Hepatocyte (in vitro differentiated cells): ENCODE measurements around the gene UBL5. TPM values are rescaled to one million over a fixed set of nuclear protein-coding genes. Genes with fewer than 3 reads are reported as not detected.

Experiments
- DNase-seq: peaks from one replicate; pipeline ENCODE4 v3.0.0-alpha.2; 2016; ENCODE audit warnings: low spot score
- H2AFZ ChIP-seq: fragments of 200-600 bp; sonication (generic); 2 replicates; pipeline ENCODE4 v1.6.0; 2016; ENCODE audit warnings: antibody characterized with exemption, mild to moderate bottlenecking
- H3K27ac ChIP-seq: fragments of 200-600 bp; sonication (generic); 2 replicates; pipeline ENCODE4 v1.5.1; 2016; ENCODE audit warnings: mild to moderate bottlenecking
- H3K27me3 ChIP-seq: fragments of 200-600 bp; sonication (generic); 2 replicates; pipeline ENCODE4 v1.6.1; 2016
- H3K36me3 ChIP-seq: fragments of 200-600 bp; sonication (generic); replicated peaks from 2 replicates; pipeline ENCODE4 v1.5.1; 2016; ENCODE audit warnings: low read depth; ENCODE audit not compliant: insufficient read depth
- H3K4me1 ChIP-seq: fragments of 200-600 bp; sonication (generic); 2 replicates; pipeline ENCODE4 v1.5.1; 2016; ENCODE audit warnings: mild to moderate bottlenecking, moderate library complexity; ENCODE audit not compliant: insufficient read depth
- H3K4me2 ChIP-seq: fragments of 200-600 bp; sonication (generic); 2 replicates; pipeline ENCODE4 v1.6.0; 2016
- H3K4me3 ChIP-seq: fragments of 200-600 bp; sonication (generic); 2 replicates; pipeline ENCODE4 v1.5.1; 2016; ENCODE audit warnings: mild to moderate bottlenecking
- H3K79me2 ChIP-seq: fragments of 200-600 bp; sonication (generic); 2 replicates; pipeline ENCODE4 v1.6.0; 2017; ENCODE audit warnings: mild to moderate bottlenecking
- H3K9me2 ChIP-seq: fragments of 200-600 bp; sonication (generic); replicated peaks from 2 replicates; pipeline ENCODE4 v1.6.0; 2017; ENCODE audit warnings: mild to moderate bottlenecking; ENCODE audit not compliant: insufficient read depth
- H3K9me3 ChIP-seq: fragments of 200-600 bp; sonication (generic); 2 replicates; pipeline ENCODE4 v1.5.1; 2016; ENCODE audit warnings: low read depth, mild to moderate bottlenecking
- H4K20me1 ChIP-seq: fragments of 200-600 bp; sonication (generic); 2 replicates; pipeline ENCODE4 v1.6.0; 2016; ENCODE audit warnings: mild to moderate bottlenecking; ENCODE audit not compliant: insufficient read depth, poor library complexity, severe bottlenecking
- EZH2 ChIP-seq: fragments of 200-600 bp; sonication (generic); IDR thresholded peaks from 2 replicates; pipeline ENCODE4 v1.6.1; 2016; ENCODE audit warnings: antibody characterized with exemption, mild to moderate bottlenecking, borderline replicate concordance
- EZH2phosphoT487 ChIP-seq: fragments of 200-600 bp; sonication (generic); IDR thresholded peaks from one replicate; pipeline ENCODE4 v1.6.1; 2018; ENCODE audit warnings: antibody characterized with exemption, mild to moderate bottlenecking, low read depth, moderate library complexity; ENCODE audit not compliant: unreplicated experiment, severe bottlenecking
- WGBS: methylation state at CpG from one replicate; pipeline ENCODE4 v1.1.6; 2016; ENCODE audit warnings: low lambda C conversion rate; ENCODE audit errors: missing lambda C conversion rate; 5-methylcytosine and 5-hydroxymethylcytosine counted together
- polyA plus RNA-seq: library from polyadenylated mRNA; unstranded; fragments of >200 nt; fragmentation: Nextera tagmentation; extraction: Ambion mirVana; gene quantifications from 2 replicates; pipeline ENCODE4 v1.2.1, GENCODE V29; 2016
- total RNA-seq: library from RNA; depleted of rRNA; stranded (reverse); fragments of >200 nt; gene quantifications from 2 replicates; pipeline ENCODE4 v1.2.3, GENCODE V29; 2014
- TF ChIP-seq, protein P1 (sequence below): fragments of 200-600 bp; sonication (generic); IDR thresholded peaks from 2 replicates; pipeline ENCODE4 v1.5.1; 2016; ENCODE audit warnings: antibody characterized with exemption, mild to moderate bottlenecking; ENCODE audit not compliant: poor library complexity

UBL5 gene
- total and polyA plus RNA-seq, 2 experiments from 2014 or later: 528 to 613 TPM

DNA sequence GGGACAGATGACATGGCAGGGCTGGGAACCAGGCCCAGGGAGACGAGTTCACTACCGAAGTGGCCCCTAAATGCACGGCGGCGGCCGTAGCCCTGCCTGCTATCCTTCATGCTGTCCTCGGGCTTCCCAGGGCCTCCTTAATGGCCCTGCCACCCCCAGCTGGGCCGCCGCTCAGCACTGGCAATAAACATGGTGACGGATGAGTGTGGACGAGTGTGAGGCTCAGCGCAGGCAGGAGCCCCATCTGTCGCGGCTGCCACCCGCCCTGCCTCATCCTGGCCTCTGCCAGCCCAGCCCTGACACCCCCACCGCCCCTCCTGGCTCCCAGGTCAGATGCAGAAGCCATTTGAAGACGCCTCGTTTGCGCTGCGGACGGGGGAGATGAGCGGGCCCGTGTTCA, 21.0 kb downstream of the UBL5 start:
- TF ChIP-seq EZH2phosphoT487 (no peak), EZH2 (no peak)
- TF ChIP-seq, protein P1, sequence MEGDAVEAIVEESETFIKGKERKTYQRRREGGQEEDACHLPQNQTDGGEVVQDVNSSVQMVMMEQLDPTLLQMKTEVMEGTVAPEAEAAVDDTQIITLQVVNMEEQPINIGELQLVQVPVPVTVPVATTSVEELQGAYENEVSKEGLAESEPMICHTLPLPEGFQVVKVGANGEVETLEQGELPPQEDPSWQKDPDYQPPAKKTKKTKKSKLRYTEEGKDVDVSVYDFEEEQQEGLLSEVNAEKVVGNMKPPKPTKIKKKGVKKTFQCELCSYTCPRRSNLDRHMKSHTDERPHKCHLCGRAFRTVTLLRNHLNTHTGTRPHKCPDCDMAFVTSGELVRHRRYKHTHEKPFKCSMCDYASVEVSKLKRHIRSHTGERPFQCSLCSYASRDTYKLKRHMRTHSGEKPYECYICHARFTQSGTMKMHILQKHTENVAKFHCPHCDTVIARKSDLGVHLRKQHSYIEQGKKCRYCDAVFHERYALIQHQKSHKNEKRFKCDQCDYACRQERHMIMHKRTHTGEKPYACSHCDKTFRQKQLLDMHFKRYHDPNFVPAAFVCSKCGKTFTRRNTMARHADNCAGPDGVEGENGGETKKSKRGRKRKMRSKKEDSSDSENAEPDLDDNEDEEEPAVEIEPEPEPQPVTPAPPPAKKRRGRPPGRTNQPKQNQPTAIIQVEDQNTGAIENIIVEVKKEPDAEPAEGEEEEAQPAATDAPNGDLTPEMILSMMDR: no peak
- Histone ChIP-seq H3K36me3 (no peaks in the 10 kb centered on the region), H3K4me2 (no peak overlapping the region), H3K4me1 (no peaks in the 10 kb centered on the region), H2AFZ (no peak overlapping the region), H3K9me2 (no peaks in the 10 kb centered on the region), H4K20me1 (no peaks in the 10 kb centered on the region), H3K27me3 (no peaks in the 10 kb centered on the region), H3K4me3 (no peak overlapping the region), H3K9me3 (no peaks in the 10 kb centered on the region), H3K79me2 (no peaks in the 10 kb centered on the region), H3K27ac (no peak overlapping the region)
- 94% methylated on average over 23 of the region's 23 CpGs for WGBS
- no peak for DNase-seq

DNA sequence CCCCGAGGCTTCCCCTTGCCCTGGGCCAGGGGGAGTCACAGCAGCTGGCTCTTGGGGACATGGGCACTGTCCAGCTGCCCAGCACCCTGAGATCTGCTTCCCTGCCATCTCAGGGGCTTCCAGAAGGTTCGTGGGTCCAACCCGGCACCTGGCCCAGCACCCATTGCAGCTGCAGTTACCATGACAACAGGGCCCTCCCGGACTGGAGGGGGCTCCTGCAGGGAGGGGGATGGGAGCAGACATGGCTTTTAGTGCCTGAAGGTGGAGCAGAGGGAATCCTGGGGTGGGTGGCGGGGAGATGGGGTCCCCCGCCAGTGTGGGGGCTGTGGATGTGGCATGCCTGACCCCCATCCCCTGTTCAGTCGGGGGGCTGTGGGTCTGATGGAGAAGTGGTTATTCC, 22.1 kb downstream of the UBL5 start:
- H3K36me3 ChIP-seq: no peaks in the 10 kb centered on the region
- H3K4me2 ChIP-seq: no peak overlapping the region
- no peak for TF ChIP-seq EZH2phosphoT487
- TF ChIP-seq, protein P1: no peak

DNA sequence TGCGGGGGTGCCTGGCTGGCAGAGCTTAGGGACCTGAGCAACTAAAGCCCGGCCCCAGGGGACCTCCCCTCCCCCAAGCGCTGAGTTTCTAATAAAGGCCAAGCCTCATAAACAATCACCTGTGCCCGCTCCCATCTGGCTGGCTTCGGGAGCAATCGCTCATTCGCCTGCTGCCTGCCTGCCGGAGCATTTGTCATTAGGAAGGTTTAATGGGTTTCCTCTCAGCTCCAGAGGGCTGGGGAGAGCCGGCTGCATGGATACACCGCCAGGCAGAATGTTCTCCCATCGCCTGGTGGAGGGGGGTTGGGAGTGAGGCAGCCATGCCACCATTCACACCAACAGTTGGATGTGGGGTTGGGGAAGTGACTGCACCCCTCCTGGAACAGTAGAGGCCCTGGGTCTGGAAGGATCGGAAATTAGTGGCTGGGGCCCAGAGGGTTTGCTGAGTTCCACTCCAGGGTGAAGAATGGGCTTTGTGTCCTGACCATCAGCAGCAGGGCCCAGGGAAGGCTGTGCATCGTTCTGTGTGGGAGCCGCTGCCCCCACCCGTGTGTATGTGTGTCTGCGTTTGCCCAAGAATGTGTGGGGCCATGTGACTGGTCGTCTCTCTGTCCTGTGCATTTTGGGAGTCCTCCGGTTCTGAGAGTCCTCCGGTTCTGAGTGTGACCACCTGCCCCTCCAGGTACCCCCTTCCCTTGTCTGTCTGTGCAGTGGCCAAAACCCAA, 22.7 kb downstream of the UBL5 start:
- no peak overlapping the region for H3K27ac ChIP-seq
- DNase-seq: no peak
- H3K27me3 ChIP-seq: no peaks in the 10 kb centered on the region
- no peaks in the 10 kb centered on the region for H3K36me3 ChIP-seq
- H3K9me3 ChIP-seq: no peaks in the 10 kb centered on the region
- H2AFZ ChIP-seq: no peak overlapping the region
- H3K4me3 ChIP-seq: no peak overlapping the region
- H3K79me2 ChIP-seq: no peaks in the 10 kb centered on the region
- no peaks in the 10 kb centered on the region for H3K4me1 ChIP-seq
- WGBS: 77% methylated on average over 18 of the region's 19 CpGs
- H4K20me1 ChIP-seq: no peaks in the 10 kb centered on the region
- H3K4me2 ChIP-seq: no peak overlapping the region
- TF ChIP-seq EZH2phosphoT487 (no peak), EZH2 (no peak)
- TF ChIP-seq, protein P1: no peak
- H3K9me2 ChIP-seq: no peaks in the 10 kb centered on the region

More for the DNA sequence above, 22.1 kb downstream of the UBL5 start:
- Histone ChIP-seq H3K79me2 (no peaks in the 10 kb centered on the region), H3K9me3 (no peaks in the 10 kb centered on the region), H3K4me3 (no peak overlapping the region), H3K9me2 (no peaks in the 10 kb centered on the region), H3K27ac (no peak overlapping the region), H3K27me3 (no peaks in the 10 kb centered on the region), H4K20me1 (no peaks in the 10 kb centered on the region), H3K4me1 (no peaks in the 10 kb centered on the region), H2AFZ (no peak overlapping the region)
- DNase-seq: no peak
- 76% methylated on average over 4 of the region's 7 CpGs for WGBS
